CD4-positive, alpha-beta T cell treated with Interleukin-6 for 4 hours (primary cell): Measurements from ENCODE around the gene FDCSP.
"Not testable (repeated sequence)": the region's sequence is repeated elsewhere in the genome, so short reads cannot be mapped to it uniquely, and the experiment has no call there.

ENCODE experiments used
- DNase-seq: peaks from one replicate; pipeline ENCODE4 v3.0.0-alpha.2; 2020; ENCODE audit warnings: mixed read lengths

FDCSP gene

GRCh38 chr4:70225824-70226223 is at the start of gene FDCSP:
Gene FDCSP, plus strand, starts transcription at chr4:70226124. Its CDS starts 5,071 bp downstream, at chr4:70231195.
- no peak for DNase-seq

DNA sequence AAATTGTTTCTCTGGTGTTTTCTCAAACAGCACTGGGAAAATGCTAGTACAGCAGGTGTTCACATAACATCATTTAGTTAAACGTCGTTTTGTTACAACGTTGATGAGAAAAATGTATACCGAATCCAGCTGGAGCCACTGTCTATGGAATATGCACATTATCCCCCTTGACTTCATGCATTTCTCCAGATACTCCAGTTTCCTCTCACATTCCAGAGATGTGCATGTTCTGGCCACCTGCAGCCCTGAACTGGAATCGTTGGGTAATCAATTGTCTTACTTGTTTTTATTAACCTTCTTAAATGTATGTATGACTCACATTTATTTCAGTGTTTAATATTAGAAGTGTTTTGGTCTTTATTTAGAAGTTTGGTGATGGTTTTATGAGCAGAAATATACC is 48.8 kb upstream of the FDCSP start:
- no peak for DNase-seq

GRCh38 chr4:70178075-70178660 is 47.8 kb upstream of the FDCSP start:
- no peak for DNase-seq

DNA sequence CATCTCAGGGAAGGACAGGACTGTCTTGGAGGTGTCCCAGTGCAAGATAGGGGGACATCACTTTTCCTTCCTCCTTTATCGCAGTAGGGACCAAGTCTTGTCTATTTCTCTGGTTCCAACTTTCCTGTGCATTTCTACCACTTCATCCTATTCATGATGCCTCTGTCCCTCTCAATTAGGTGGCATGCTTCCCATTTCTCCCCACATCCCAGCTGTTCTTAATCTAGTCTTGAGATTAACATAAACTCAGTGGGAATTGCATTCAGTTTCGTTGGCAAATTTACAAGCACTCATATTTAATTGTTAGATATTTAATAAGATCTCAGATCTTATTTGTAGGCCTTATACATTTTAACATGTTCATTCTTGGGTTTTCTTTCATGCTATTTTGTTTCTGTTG is 46.1 kb upstream of the FDCSP start:
- DNase-seq = no peak

- no peak for DNase-seq
Measured at GRCh38 chr4:70181864-70182263, 44.1 kb upstream of the FDCSP start.

GRCh38 chr4:70182517-70183167 is 43.3 kb upstream of the FDCSP start:
- no peak for DNase-seq

DNA sequence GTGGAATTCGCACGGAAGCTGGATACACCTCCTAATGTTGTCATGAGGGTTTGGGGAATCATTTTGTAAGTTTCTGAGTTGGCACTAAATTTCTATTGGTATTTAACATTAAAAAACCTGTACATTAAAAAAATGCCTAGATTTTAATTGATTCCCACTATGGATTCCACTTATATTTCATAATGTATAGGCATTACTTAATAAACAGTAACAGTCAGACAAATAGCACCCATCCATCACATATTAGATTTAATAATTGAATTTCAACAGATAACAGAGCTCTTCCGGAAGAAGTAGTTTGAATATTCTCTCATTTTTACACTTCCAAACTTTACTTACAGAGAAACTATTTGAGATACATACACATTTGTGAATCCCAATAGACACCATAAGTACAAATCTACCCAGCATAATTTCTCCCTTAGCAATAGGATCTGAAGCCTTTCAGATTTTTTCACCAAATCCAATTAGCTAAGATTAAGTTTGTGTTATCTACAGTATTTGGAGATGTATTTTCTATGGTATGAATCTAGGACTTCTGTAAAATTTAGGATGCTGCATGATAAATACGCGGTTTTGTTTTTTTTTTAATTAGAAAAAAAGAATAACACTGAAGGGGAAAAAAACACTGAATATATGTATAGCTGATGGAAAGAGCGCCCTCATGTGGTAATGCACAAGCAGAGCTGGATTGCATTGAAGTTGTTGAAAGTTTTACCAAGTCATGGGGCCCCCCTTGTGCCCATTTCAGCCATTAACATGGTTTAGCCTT is 42.6 kb upstream of the FDCSP start:
- DNase-seq = peak; percentile 2

DNA sequence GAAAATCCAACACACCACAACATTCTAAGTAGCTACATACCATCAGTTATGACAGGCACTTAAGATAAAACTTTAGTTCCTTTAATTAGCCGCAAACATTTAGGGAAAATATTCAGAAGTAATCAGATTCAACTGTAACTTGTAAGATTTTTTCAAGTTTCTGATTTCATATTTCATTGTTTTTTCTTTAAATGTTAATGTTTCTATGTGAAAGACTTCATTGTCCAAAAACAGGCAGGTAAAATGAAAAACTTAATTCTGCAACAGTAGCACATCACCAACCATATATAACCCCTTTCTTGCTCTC is 42.0 kb upstream of the FDCSP start:
- DNase-seq = no peak

DNA sequence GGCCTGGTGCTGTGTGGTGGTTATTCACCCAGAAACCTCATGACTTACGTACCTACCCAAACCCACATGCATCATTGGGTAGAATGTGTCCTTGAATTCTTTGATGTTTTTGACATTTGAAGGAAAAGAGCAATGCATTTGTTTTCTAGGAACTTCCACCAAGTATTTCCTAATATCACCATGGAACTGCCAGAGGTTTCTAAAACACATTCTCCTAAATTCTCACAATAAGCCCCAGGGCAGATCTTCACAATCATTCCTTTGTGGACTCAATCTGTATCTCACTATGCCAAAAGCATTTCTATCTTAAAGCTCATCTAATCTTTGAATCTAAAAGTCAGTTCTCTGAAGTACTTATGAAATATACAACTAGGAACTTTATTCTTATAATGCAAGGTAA is 38.7 kb upstream of the FDCSP start:
- no peak for DNase-seq

- DNase-seq = no peak
Measured at GRCh38 chr4:70190579-70190978, 35.3 kb upstream of the FDCSP start.

DNA sequence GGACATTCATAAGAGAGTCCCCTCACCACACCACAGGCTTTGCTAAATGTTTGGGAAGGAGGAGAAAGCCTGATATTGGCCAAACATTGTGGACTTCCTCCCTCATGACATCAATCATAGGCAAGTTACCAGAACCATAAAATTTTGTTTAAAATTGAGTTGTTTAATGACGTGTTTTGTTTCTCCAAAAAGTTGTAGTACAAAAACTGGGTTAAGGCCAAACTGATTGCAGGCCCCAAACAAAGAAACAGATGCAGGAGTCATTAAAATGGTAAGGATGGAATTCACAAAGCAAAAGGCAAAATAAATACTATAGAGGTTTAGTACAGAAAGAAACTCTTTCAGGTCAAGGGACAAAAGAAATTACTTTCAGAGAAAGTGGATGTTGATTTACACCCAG is 34.3 kb upstream of the FDCSP start:
- no peak for DNase-seq

DNA sequence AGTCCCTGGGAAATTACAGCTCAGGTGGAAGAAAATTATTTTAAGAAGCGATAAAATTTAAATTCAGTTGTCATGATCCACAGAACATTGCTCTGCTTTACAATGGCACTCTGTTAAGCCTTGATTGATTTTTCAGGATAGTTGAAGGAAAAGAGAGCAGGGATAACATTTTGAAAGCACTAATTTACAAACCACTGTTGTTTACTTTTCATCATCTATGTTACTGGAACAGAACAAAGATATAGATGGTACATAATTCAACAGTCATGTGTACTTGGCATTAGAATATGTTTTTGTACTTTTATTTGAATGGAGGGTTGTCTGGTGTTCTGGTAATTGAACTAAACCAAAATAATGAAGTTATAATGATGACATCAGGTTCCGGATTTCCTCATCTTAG is 33.0 kb upstream of the FDCSP start:
- DNase-seq = no peak

DNA sequence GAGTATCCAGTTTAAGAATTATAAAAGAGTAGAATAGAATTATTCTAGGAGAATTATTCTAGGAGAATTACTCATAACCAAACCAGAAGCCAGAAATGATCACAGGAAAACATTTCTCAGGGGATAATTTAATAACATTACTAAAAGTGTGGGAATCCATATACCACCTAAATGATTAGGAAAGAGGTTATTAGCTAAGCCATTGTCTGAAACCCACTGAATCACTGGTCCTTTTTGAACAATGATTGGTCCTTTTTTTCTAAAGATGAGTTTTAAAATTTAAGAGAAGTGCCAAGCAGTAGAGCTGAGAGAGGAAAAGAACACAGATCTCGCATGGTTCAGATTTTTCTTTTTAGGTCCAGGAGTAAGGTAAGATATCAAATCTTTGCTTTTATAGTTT is 30.5 kb upstream of the FDCSP start, which contains the start of gene ODAM:
TSS of gene ODAM (plus strand) at position 301 of the 400 bp plus-strand sequence. CDS start 819 bp downstream, outside the sequence.
- no peak for DNase-seq

GRCh38 chr4:70196857-70197256 is 29.1 kb upstream of the FDCSP start:
- DNase-seq = no peak

GRCh38 chr4:70197842-70198241 is 28.1 kb upstream of the FDCSP start:
- DNase-seq = no peak

- DNase-seq = no peak
Measured at GRCh38 chr4:70203601-70204000, 22.3 kb upstream of the FDCSP start.

DNA sequence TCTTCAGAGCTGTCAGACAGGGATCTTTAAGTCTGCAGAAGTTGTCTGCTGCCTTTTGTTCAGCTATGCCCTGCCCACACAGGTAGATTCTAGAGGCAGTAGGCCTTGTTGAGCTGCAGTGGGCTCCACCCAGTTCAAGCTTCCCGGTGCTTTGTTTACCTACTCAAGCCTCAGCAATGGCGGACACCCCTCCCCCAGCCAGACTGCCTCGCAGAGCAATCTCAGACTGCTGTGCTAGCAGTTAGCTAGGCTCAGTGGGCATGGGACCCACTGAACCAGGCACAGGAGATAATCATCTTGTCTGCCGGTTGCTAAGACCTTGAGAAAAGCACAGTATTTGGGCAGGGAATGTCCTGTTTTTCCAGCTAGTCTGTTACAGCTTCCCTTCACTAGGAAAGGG is 13.2 kb upstream of the FDCSP start:
- not testable (repeated sequence) for DNase-seq

DNA sequence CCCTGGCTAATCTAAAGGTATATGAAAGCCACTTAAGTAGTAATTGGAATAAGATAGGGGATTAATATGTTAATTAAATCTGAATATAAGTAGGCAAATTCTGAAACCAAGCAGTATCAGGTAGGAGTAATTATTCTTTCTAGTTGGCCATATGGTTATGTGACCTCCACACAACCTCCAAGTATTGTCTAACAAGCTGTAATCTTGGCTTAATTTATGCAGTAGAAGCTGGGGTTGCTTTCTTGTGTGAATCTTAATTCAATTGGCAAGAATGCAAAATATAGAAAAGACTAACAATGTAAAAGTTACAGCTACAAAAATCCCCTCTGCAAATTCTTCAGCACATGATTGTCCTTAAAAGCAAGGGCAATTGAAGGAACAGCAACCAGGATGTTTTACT is 9.8 kb upstream of the FDCSP start:
- DNase-seq = not testable (repeated sequence)

DNA sequence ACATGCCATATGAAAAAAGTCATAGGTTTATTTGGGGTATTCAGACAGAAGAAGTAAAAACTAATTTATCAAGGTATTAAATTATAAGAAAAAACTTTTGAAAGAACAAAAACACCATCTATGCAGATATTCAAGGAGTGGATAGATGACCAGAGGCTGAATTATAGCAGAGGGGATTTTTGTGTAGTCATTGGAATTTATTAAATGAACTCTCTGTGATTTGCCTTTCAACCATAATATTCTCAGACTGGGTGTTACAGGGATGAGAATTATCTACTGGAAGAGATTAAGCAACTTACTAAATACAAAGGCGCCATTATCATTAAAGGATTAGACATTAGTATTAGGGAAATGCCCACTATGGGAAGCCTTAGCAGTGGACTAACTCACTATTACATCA is 9.4 kb upstream of the FDCSP start:
- DNase-seq = not testable (repeated sequence)

DNA sequence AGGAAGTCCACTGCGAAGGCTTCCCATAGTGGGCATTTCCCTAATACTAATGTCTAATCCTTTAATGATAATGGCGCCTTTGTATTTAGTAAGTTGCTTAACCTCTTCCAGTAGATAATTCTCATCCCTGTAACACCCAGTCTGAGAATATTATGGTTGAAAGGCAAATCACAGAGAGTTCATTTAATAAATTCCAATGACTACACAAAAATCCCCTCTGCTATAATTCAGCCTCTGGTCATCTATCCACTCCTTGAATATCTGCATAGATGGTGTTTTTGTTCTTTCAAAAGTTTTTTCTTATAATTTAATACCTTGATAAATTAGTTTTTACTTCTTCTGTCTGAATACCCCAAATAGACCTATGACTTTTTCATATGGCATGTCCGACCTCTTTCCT is 4.5 kb upstream of the FDCSP start:
- not testable (repeated sequence) for DNase-seq

DNA sequence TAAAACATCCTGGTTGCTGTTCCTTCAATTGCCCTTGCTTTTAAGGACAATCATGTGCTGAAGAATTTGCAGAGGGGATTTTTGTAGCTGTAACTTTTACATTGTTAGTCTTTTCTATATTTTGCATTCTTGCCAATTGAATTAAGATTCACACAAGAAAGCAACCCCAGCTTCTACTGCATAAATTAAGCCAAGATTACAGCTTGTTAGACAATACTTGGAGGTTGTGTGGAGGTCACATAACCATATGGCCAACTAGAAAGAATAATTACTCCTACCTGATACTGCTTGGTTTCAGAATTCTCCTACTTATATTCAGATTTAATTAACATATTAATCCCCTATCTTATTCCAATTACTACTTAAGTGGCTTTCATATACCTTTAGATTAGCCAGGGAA is 4.1 kb upstream of the FDCSP start:
- DNase-seq = not testable (repeated sequence)

DNA sequence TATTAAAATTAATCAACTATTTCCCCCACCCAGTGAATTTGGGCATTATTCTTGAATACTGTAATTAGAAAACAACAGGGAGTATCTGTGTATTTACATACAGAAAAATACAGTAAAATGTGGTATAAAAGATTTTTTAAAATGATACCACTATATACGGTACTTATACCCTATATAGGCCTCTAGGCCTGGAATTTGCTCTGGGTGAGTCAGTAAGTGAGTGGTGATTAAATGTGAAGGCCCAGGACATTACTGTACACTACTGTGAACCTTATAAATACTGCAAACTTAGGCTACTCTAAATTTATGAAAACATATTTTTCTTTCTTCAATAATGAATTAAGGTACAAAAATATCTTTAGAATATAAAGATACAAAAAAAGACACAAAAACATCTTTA is 10.2 kb downstream of the FDCSP start:
- no peak for DNase-seq

DNA sequence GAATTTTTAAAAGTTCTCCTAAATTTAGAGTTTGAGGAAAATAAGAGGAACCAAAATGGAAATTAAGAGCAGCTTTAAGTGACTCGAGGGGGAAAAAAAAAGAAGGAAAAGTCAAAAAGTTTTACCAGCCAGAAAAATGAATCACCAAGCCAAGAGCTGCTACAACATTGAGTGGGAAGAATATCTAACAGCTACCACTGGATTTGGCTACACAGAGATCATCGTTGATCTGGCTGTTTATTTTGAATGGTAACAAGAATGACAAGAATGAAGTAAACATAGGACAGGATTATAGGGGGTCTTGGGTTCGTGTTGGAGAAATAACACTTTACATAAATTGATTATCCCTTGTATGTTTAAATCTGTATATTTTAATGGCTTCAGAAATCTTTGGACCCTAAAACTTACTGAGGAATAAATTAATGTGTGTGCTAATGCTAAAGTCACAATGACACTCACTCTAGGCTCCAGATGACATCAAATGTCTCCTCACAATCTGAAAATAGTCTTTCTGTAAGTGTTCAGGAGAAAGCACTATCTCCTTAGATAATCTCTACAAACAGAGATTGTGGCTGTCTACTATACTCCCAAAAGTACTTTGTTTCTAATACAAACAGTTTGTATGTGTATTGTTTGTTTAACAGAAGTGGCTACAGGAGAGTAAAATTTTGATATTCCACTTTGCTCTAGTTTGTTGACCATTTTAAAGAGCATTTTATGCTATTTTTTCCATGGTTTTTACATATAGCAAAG is 13.4 kb downstream of the FDCSP start:
- DNase-seq = no peak
